ENCODE measurements around the gene CFAP68. TPM values are rescaled to one million over a fixed set of nuclear protein-coding genes. Genes with fewer than 3 reads are reported as not detected.

The CFAP68 gene
- total and polyA plus RNA-seq, 2 of the 13 experiments (the other 11 are each of a cell fraction or from before 2014, with no cell fraction given), result 22.2 to 25.6 TPM

- no peak for TF ChIP-seq TBX3 (IDR thresholded peaks at IDR 0.05; ENCODE audit: borderline replicate concordance)
- peak; percentile 91 for TF ChIP-seq TOPORS (CRISPR knock-in tag; IDR thresholded peaks at IDR 0.05)
- TF ChIP-seq PRMT3 (CRISPR knock-in tag; IDR thresholded peaks at IDR 0.05; ENCODE audit: borderline replicate concordance, low read depth), result no peak
- peak; percentile 39; the same call in 1 of the 2 replicates for TF ChIP-seq DRAP1 (CRISPR knock-in tag; IDR thresholded peaks at IDR 0.05)
- peak; percentile 52 for TF ChIP-seq ZBTB20 (CRISPR knock-in tag; IDR thresholded peaks at IDR 0.05; ENCODE audit: borderline replicate concordance, low read depth)
- TF ChIP-seq ZNF350 (CRISPR knock-in tag; IDR thresholded peaks at IDR 0.05; ENCODE audit: borderline replicate concordance, low read depth), result peak; percentile 73; the same call in 1 of the 2 replicates
- TF ChIP-seq ZNF513 (CRISPR knock-in tag; conservative IDR thresholded peaks at IDR 0.05), result 0 out of 2 replicates have a peak, but pooled peaks have one; percentile 55
- no peak for TF ChIP-seq PCBP1 (IDR thresholded peaks at IDR 0.05; ENCODE audit: borderline replicate concordance, low read depth, low read length)
- TF ChIP-seq HOXA5 (CRISPR knock-in tag; IDR thresholded peaks at IDR 0.05), result peak; percentile 34; the same call in 1 of the 2 replicates
- TF ChIP-seq KAT7 (CRISPR knock-in tag; IDR thresholded peaks at IDR 0.05; ENCODE audit: borderline replicate concordance), result peak; percentile 74; the same call in 1 of the 2 replicates
- TF ChIP-seq SALL1 (CRISPR knock-in tag; IDR thresholded peaks at IDR 0.05), result peak; percentile 79
- TF ChIP-seq ZNF256 (CRISPR knock-in tag; conservative IDR thresholded peaks at IDR 0.05), result no peak
- TF ChIP-seq BRCA1 (CRISPR knock-in tag; IDR thresholded peaks at IDR 0.05), result no peak
- peak; percentile 25; the same call in 1 of the 2 replicates for TF ChIP-seq ETV6 (CRISPR knock-in tag; conservative IDR thresholded peaks at IDR 0.05)
- peak; percentile 33 for TF ChIP-seq TEAD3 (CRISPR knock-in tag; optimal IDR thresholded peaks at IDR 0.05; ENCODE audit: borderline replicate concordance)
- peak; percentile 60; the same call in 1 of the 2 replicates for TF ChIP-seq TFDP2 (CRISPR knock-in tag; IDR thresholded peaks at IDR 0.05)
- TF ChIP-seq ZBTB43 (CRISPR knock-in tag; conservative IDR thresholded peaks at IDR 0.05), result 0 out of 2 replicates have a peak, but pooled peaks have one; percentile 12
- peak; percentile 74; the same call in 1 of the 2 replicates for TF ChIP-seq ZNF691 (CRISPR knock-in tag; IDR thresholded peaks at IDR 0.05; ENCODE audit: borderline replicate concordance, low read depth)
- peak; percentile 79 for TF ChIP-seq HOXA3 (CRISPR knock-in tag; IDR thresholded peaks at IDR 0.05)
Observed at GRCh38 chr11:111870886-111871692, 8.3 kb upstream of the CFAP68 start, which contains the start of gene ALG9 (continued).
